GM12878 (cell line): Measurements from ENCODE around the gene GJD2. TPM values are rescaled to one million over a fixed set of nuclear protein-coding genes. Genes with fewer than 3 reads are reported as not detected.

ENCODE experiments used
- ATAC-seq: fragments of 200-7000 bp; cut with Tn5 transposase; 3 replicates; pipeline ENCODE4 v1.9.1; 2020; ENCODE audit warnings: mild to moderate bottlenecking, moderate library complexity
- BruUV-seq: library from RNA; stranded (reverse); fragments of 400-500 nt; replicated peaks from 2 replicates; lab custom pipeline; 2021; lab: Mats Ljungman, UMichigan
- CTCF ChIA-PET: fragments of 300-600 bp; sonication (Branson Sonifier 250); formaldehyde crosslinking; extraction: SDS; loops from one replicate; lab custom pipeline; 2021; ENCODE audit warnings: inconsistent platforms; lab: Yijun Ruan, JAX
- POLR2A ChIA-PET: fragments of 350-600 bp; formaldehyde crosslinking; extraction: SDS; loops from one replicate; lab custom pipeline; 2021; ENCODE audit warnings: inconsistent platforms; lab: Charles Lee
- RAD21 ChIA-PET: fragments of 300-600 bp; sonication (Branson Sonifier 250); formaldehyde crosslinking; loops from one replicate; lab custom pipeline; 2023; ENCODE audit warnings: antibody characterized with exemption; ENCODE audit not compliant: unreplicated experiment; lab: Charles Lee
- SMC1A ChIA-PET: fragments of 300-600 bp; sonication (Branson Sonifier 250); formaldehyde crosslinking; loops from one replicate; lab custom pipeline; 2023; ENCODE audit not compliant: unreplicated experiment, uncharacterized antibody; lab: Charles Lee
- DNase-seq: peaks from one replicate; pipeline ENCODE4 v3.0.0-alpha.2; 2011; ENCODE audit warnings: low read depth, low spot score
- FAIRE-seq: peaks from 3 replicates; lab custom pipeline; 2011; peaks lifted over from hg19 to GRCh38; lab: Jason Lieb, UNC
- H2AFZ ChIP-seq: 2 replicates; pipeline ENCODE4 v1.6.0; 2011; ENCODE audit warnings: low read depth, low read length, control low read depth; ENCODE audit not compliant: control insufficient read depth
- H3K27ac ChIP-seq: 2 replicates; pipeline ENCODE4 v1.5.1; 2011; ENCODE audit warnings: control low read depth; ENCODE audit not compliant: control insufficient read depth, insufficient read depth
- H3K27me3 ChIP-seq, 2 experiments: replicated peaks in 1 of 2; 2 replicates each; pipeline versions ENCODE4 v1.6.0 to v1.6.1; 2011; ENCODE audit warnings: low read length in 1 of 2; ENCODE audit not compliant: control insufficient read depth in 2 of 2, insufficient read depth in 2 of 2
- H3K36me3 ChIP-seq, 2 experiments: 2 replicates each; pipeline ENCODE4 v1.5.1; 2011; ENCODE audit warnings: low read length in 1 of 2; ENCODE audit not compliant: control insufficient read depth in 2 of 2, insufficient read depth in 2 of 2
- H3K4me1 ChIP-seq: 2 replicates; pipeline ENCODE4 v1.6.1; 2011; ENCODE audit warnings: mild to moderate bottlenecking, low read length, moderate library complexity, mixed read lengths; ENCODE audit not compliant: control insufficient read depth, insufficient read depth
- H3K4me2 ChIP-seq: 2 replicates; pipeline ENCODE4 v1.6.0; 2011; ENCODE audit warnings: control low read depth; ENCODE audit not compliant: control insufficient read depth, insufficient read depth
- H3K4me3 ChIP-seq: fragments of 200-600 bp; sonication (generic); 2 replicates; pipeline ENCODE4 v1.5.1; 2016
- H3K79me2 ChIP-seq: 2 replicates; pipeline ENCODE4 v1.6.0; 2011; ENCODE audit warnings: low read length; ENCODE audit not compliant: control insufficient read depth, insufficient read depth
- H3K9ac ChIP-seq: 2 replicates; pipeline ENCODE4 v1.8.0; 2011; ENCODE audit warnings: low read length, control low read depth, mixed read lengths; ENCODE audit not compliant: control insufficient read depth, insufficient read depth
- H3K9me3 ChIP-seq: replicated peaks from 3 replicates; pipeline ENCODE4 v1.5.1; 2011; ENCODE audit warnings: mild to moderate bottlenecking, low read length; ENCODE audit not compliant: control insufficient read depth, insufficient read depth
- H4K20me1 ChIP-seq: 2 replicates; pipeline ENCODE4 v1.6.0; 2011; ENCODE audit not compliant: control insufficient read depth, insufficient read depth
- CBX5 ChIP-seq: sonication (generic); IDR thresholded peaks from 2 replicates; pipeline ENCODE4 v1.6.1; 2016; ENCODE audit warnings: low read depth, moderate library complexity, mild to moderate bottlenecking, inconsistent platforms
- EED ChIP-seq: sonication (generic); IDR thresholded peaks from 2 replicates; pipeline ENCODE4 v1.6.1; 2016; ENCODE audit warnings: antibody characterized with exemption, low read depth
- KLF5 ChIP-seq: fragments of 450-650 bp; IDR thresholded peaks from 2 replicates; pipeline ENCODE4 v1.6.1; 2014; ENCODE audit warnings: mild to moderate bottlenecking; ENCODE audit not compliant: partially characterized antibody
- NFYB ChIP-seq: IDR thresholded peaks from 2 replicates; pipeline ENCODE4 v1.6.1; 2011; ENCODE audit warnings: low read depth, mild to moderate bottlenecking, low read length, improper control_type of control experiment, moderate library complexity; ENCODE audit not compliant: insufficient read depth
- WGBS: methylation state at CpG from one replicate; pipeline ENCODE4 v1.1.6; 2016; ENCODE audit warnings: low lambda C conversion rate; ENCODE audit not compliant: insufficient replicate concordance, insufficient coverage; ENCODE audit errors: missing lambda C conversion rate; 5-methylcytosine and 5-hydroxymethylcytosine counted together
- in situ Hi-C: fragments of 300-500 bp; cut with MboI; formaldehyde crosslinking; loops from 9 replicates; pipeline ENCODE4 v1.14.3; 2018; ENCODE audit warnings: mixed read lengths
- intact Hi-C: fragments of 100-400 bp; cut with micrococcal nuclease; formaldehyde crosslinking; loops from one replicate; pipeline ENCODE4 v1.14.2; 2022; ENCODE audit not compliant: unreplicated experiment
- polyA plus RNA-seq, 11 experiments: library from polyadenylated mRNA; depleted of rRNA in 4 of 11; unstranded in 6 of 11; stranded (reverse) in 5 of 11; fragments of >200 nt; fragmentation: Nextera tagmentation in 4 of 11; fragmentation: Illumina TruSeq in 1 of 11; extraction: Ambion mirVana in 4 of 11; extraction: Trizol in 1 of 11; gene quantifications; 1 replicate in 1 of 11; 2 replicates in 10 of 11; pipeline versions ENCODE4 v1.2.1 to v1.2.3, GENCODE V29; 2011 to 2016; ENCODE audit warnings: inconsistent platforms in 2 of 11, missing spikeins in 2 of 11, low read depth in 1 of 11
- total RNA-seq, 4 experiments: library from RNA; depleted of rRNA in 3 of 4; stranded (reverse); fragments of >200 nt in 3 of 4; fragmentation: Illumina TruSeq in 1 of 4; extraction: Trizol in 1 of 4; gene quantifications; 2 replicates each; pipeline versions ENCODE4 v1.2.1 to v1.2.3, GENCODE V29; 2013 to 2021
- TF ChIP-seq, protein P1 (sequence below), 3 experiments: IDR thresholded peaks in 2 of 3; conservative IDR thresholded peaks in 1 of 3; 2 replicates each; pipeline ENCODE4 v1.5.1; 2011; ENCODE audit warnings: low read depth in 3 of 3, low read length in 3 of 3, mild to moderate bottlenecking in 3 of 3, control low read depth in 2 of 3, moderate library complexity in 2 of 3, inconsistent platforms in 1 of 3, mixed read lengths in 1 of 3; ENCODE audit not compliant: control insufficient read depth in 2 of 3, insufficient read depth in 1 of 3; ENCODE audit errors: extremely low read depth in 1 of 3
- TF ChIP-seq, protein P2 (sequence below): IDR thresholded peaks from 2 replicates; pipeline ENCODE4 v1.6.1; 2012; ENCODE audit warnings: low read depth, low read length, improper control_type of control experiment
- TF ChIP-seq, protein P3 (sequence below): fragments of 450-650 bp; IDR thresholded peaks from 2 replicates; pipeline ENCODE4 v1.6.1; 2016; ENCODE audit warnings: mild to moderate bottlenecking, moderate library complexity, borderline replicate concordance

The GJD2 gene
- total and polyA plus RNA-seq, 10 of the 15 experiments (the other 5 are each of a cell fraction or from before 2014, with no cell fraction given): not detected

DNA sequence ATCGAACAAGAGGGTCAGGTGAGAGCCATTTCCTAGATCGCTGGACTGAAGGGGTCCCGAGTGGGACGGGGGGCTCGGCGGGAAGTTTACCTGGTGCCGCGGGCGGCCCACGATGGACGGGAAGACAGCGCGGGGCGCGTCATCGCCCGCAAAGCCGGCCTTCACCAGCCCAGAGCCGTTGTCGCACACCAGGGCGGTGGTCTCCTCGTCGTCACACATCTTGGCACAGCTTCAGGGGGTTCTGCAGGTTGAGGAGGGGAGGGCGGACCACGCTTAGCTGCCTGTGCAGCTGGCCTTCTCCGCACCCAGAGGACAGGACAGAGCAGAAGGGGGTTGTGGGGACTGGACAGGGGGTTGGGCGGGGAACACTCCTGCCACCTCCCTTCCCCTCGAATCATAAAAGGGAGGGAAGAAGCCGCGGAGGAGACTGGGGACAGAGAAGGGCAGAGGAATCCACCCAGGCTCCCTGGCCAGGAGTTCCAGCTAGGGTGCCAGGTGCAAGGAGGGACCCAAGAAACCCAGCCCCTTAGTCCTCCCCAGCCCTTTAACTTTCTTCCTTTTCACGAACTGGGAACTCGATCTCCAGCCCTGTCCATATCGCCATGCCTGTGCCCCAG, 39.9 kb upstream of the GJD2 start:
- H3K27ac ChIP-seq: no peak overlapping the region
- H3K9me3 ChIP-seq: no peaks in the 10 kb centered on the region
- no peak overlapping the region for H3K4me2 ChIP-seq
- ChIA-PET CTCF (no interaction called here), SMC1A (interaction anchor here (0.6 kb wide), 1 partner anchor 281 kb away, joined by 3 read pairs; no protein-coding TSS in a partner anchor), POLR2A (no interaction called here), RAD21 (no interaction called here)
- ATAC-seq: no peak
- DNase-seq: no peak
- no peak for FAIRE-seq
- no peak for TF ChIP-seq EED
- TF ChIP-seq, protein P1, sequence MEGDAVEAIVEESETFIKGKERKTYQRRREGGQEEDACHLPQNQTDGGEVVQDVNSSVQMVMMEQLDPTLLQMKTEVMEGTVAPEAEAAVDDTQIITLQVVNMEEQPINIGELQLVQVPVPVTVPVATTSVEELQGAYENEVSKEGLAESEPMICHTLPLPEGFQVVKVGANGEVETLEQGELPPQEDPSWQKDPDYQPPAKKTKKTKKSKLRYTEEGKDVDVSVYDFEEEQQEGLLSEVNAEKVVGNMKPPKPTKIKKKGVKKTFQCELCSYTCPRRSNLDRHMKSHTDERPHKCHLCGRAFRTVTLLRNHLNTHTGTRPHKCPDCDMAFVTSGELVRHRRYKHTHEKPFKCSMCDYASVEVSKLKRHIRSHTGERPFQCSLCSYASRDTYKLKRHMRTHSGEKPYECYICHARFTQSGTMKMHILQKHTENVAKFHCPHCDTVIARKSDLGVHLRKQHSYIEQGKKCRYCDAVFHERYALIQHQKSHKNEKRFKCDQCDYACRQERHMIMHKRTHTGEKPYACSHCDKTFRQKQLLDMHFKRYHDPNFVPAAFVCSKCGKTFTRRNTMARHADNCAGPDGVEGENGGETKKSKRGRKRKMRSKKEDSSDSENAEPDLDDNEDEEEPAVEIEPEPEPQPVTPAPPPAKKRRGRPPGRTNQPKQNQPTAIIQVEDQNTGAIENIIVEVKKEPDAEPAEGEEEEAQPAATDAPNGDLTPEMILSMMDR (IDR thresholded peaks at IDR 0.05 in 2 of 3, conservative IDR thresholded peaks at IDR 0.05 in 1 of 3; ENCODE audit: control insufficient read depth in 2 of 3, extremely low read depth in 1 of 3, insufficient read depth in 1 of 3, low read depth in 3 of 3, low read length in 3 of 3): no peak
- TF ChIP-seq CBX5: no peak
- TF ChIP-seq, protein P2, sequence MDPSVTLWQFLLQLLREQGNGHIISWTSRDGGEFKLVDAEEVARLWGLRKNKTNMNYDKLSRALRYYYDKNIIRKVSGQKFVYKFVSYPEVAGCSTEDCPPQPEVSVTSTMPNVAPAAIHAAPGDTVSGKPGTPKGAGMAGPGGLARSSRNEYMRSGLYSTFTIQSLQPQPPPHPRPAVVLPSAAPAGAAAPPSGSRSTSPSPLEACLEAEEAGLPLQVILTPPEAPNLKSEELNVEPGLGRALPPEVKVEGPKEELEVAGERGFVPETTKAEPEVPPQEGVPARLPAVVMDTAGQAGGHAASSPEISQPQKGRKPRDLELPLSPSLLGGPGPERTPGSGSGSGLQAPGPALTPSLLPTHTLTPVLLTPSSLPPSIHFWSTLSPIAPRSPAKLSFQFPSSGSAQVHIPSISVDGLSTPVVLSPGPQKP: no peak
- TF ChIP-seq, protein P3, sequence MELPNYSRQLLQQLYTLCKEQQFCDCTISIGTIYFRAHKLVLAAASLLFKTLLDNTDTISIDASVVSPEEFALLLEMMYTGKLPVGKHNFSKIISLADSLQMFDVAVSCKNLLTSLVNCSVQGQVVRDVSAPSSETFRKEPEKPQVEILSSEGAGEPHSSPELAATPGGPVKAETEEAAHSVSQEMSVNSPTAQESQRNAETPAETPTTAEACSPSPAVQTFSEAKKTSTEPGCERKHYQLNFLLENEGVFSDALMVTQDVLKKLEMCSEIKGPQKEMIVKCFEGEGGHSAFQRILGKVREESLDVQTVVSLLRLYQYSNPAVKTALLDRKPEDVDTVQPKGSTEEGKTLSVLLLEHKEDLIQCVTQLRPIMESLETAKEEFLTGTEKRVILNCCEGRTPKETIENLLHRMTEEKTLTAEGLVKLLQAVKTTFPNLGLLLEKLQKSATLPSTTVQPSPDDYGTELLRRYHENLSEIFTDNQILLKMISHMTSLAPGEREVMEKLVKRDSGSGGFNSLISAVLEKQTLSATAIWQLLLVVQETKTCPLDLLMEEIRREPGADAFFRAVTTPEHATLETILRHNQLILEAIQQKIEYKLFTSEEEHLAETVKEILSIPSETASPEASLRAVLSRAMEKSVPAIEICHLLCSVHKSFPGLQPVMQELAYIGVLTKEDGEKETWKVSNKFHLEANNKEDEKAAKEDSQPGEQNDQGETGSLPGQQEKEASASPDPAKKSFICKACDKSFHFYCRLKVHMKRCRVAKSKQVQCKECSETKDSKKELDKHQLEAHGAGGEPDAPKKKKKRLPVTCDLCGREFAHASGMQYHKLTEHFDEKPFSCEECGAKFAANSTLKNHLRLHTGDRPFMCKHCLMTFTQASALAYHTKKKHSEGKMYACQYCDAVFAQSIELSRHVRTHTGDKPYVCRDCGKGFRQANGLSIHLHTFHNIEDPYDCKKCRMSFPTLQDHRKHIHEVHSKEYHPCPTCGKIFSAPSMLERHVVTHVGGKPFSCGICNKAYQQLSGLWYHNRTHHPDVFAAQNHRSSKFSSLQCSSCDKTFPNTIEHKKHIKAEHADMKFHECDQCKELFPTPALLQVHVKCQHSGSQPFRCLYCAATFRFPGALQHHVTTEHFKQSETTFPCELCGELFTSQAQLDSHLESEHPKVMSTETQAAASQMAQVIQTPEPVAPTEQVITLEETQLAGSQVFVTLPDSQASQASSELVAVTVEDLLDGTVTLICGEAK: no peak
- no peak for TF ChIP-seq KLF5
- TF ChIP-seq NFYB: no peak
- no peaks in the 10 kb centered on the region for H3K79me2 ChIP-seq
- H3K36me3 ChIP-seq: no peaks in the 10 kb centered on the region
- H3K4me1 ChIP-seq: no peaks in the 10 kb centered on the region
- 42% methylated on average over 33 of the region's 33 CpGs for WGBS
- no peak overlapping the region for H2AFZ ChIP-seq
- H3K4me3 ChIP-seq: no peak overlapping the region
- peaks cover 5 to 8% of the 10 kb centered on the region in 2 experiments; a peak in 3 of 4 replicates for H3K27me3 ChIP-seq
- no peak overlapping the region for H3K9ac ChIP-seq
- no TSS peak for BruUV-seq
- H4K20me1 ChIP-seq: no peaks in the 10 kb centered on the region; the same call in 1 of the 2 replicates
- intact Hi-C loops (no loop called here), in situ Hi-C loops (no loop called here)
